Panc1 (cell line): Measurements from ENCODE around the gene VWF. TPM values are rescaled to one million over a fixed set of nuclear protein-coding genes. Genes with fewer than 3 reads are reported as not detected.

Source experiments
- ATAC-seq: fragments of 200-7000 bp; cut with Tn5 transposase; 2 replicates; pipeline ENCODE4 v1.9.1; 2020; ENCODE audit warnings: mild to moderate bottlenecking, moderate library complexity
- BruUV-seq: library from RNA; stranded (reverse); fragments of 400-500 nt; replicated peaks from 2 replicates; lab custom pipeline; 2021; lab: Mats Ljungman, UMichigan
- CTCF ChIA-PET: fragments of 300-600 bp; sonication (Branson Sonifier 250); formaldehyde crosslinking; loops from one replicate; lab custom pipeline; 2022; ENCODE audit warnings: antibody characterized with exemption; lab: Charles Lee
- POLR2A ChIA-PET: fragments of 300-600 bp; sonication (Branson Sonifier 250); formaldehyde crosslinking; loops from one replicate; lab custom pipeline; 2022; ENCODE audit warnings: antibody characterized with exemption; lab: Charles Lee
- DNase-seq: peaks from one replicate; pipeline ENCODE4 v3.0.0-alpha.2; 2010; ENCODE audit warnings: low read depth, low spot score
- H3K27ac ChIP-seq: 2 replicates; pipeline ENCODE4 v1.5.1; 2011; ENCODE audit warnings: mild to moderate bottlenecking, low read length, inconsistent platforms
- H3K27me3 ChIP-seq: fragments of 200-500 bp; sonication (Bioruptor generic); 2 replicates; pipeline ENCODE4 v1.6.0; 2014; ENCODE audit warnings: low read length, inconsistent platforms; ENCODE audit not compliant: control insufficient read depth, insufficient read depth
- H3K36me3 ChIP-seq: fragments of 200-500 bp; sonication (Bioruptor generic); 2 replicates; pipeline ENCODE4 v1.5.1; 2014; ENCODE audit warnings: inconsistent platforms, mild to moderate bottlenecking, low read length, moderate library complexity; ENCODE audit not compliant: control insufficient read depth, insufficient read depth
- H3K4me1 ChIP-seq: 2 replicates; pipeline ENCODE4 v1.5.1; 2011; ENCODE audit warnings: inconsistent platforms, mild to moderate bottlenecking, low read length, moderate library complexity; ENCODE audit not compliant: control insufficient read depth, insufficient read depth
- H3K4me3 ChIP-seq, 2 experiments: 2 replicates each; pipeline ENCODE4 v1.5.1; 2011 to 2012; ENCODE audit warnings: low read depth in 2 of 2, low read length in 2 of 2, mild to moderate bottlenecking in 2 of 2, inconsistent platforms in 1 of 2, moderate library complexity in 1 of 2
- H3K9me3 ChIP-seq: fragments of 200-500 bp; sonication (Bioruptor generic); 2 replicates; pipeline ENCODE4 v1.5.1; 2014; ENCODE audit warnings: low read depth, mild to moderate bottlenecking, inconsistent platforms, low read length, moderate library complexity; ENCODE audit not compliant: control insufficient read depth, insufficient read depth
- CTCF ChIP-seq: fragments of 450-650 bp; IDR thresholded peaks from 2 replicates; pipeline ENCODE4 v1.5.1; 2017; ENCODE audit warnings: mild to moderate bottlenecking
- POLR2AphosphoS5 ChIP-seq: IDR thresholded peaks from 2 replicates; pipeline ENCODE4 v1.6.1; 2012; ENCODE audit warnings: mild to moderate bottlenecking, low read depth, low read length, moderate library complexity
- REST ChIP-seq, 2 experiments: IDR thresholded peaks; 2 replicates each; pipeline ENCODE4 v1.6.1; 2011 to 2012; ENCODE audit warnings: low read depth in 2 of 2, control low read depth in 1 of 2, low read length in 1 of 2, mild to moderate bottlenecking in 1 of 2, moderate library complexity in 1 of 2; ENCODE audit not compliant: insufficient read depth in 1 of 2
- SIN3A ChIP-seq: IDR thresholded peaks from 2 replicates; pipeline ENCODE4 v1.6.1; 2012; ENCODE audit warnings: low read depth, mild to moderate bottlenecking, low read length, moderate library complexity, borderline replicate concordance; ENCODE audit not compliant: insufficient read depth
- TCF7L2 ChIP-seq: IDR thresholded peaks from 2 replicates; pipeline ENCODE4 v1.6.1; 2011; ENCODE audit warnings: mild to moderate bottlenecking, low read depth, low read length, inconsistent platforms
- in situ Hi-C: cut with HindIII; loops from 2 replicates; pipeline ENCODE4 v1.10.0; 2016; ENCODE audit warnings: low sequenced_read_pairs, low pct_unique_long_range_greater_than_20kb
- intact Hi-C: fragments of 100-400 bp; cut with micrococcal nuclease; formaldehyde crosslinking; loops from one replicate; pipeline ENCODE4 v1.10.0; 2022; ENCODE audit not compliant: unreplicated experiment
- total RNA-seq: library from RNA; stranded (reverse); gene quantifications from one replicate; pipeline ENCODE4 v1.2.1, GENCODE V29; 2021; ENCODE audit not compliant: unreplicated experiment

The VWF gene
- total RNA-seq, 1 experiment from 2014 or later = 0.31 TPM

GRCh38 chr12:6172086-6172485 lies 47.6 kb upstream of the VWF start:
- H3K4me1 ChIP-seq = peaks cover 6% of the 10 kb centered on the region
- TF ChIP-seq POLR2AphosphoS5 = no peak
- no peak for TF ChIP-seq TCF7L2
- no peak for TF ChIP-seq REST (IDR thresholded peaks at IDR 0.05; ENCODE audit: insufficient read depth in 1 of 2, low read depth in 2 of 2, low read length in 1 of 2)
- TF ChIP-seq SIN3A = no peak
- no peak for TF ChIP-seq CTCF
- H3K36me3 ChIP-seq = no peaks in the 10 kb centered on the region
- no peaks in the 10 kb centered on the region for H3K9me3 ChIP-seq
- DNase-seq (no peak), ATAC-seq (no peak)
- ChIA-PET POLR2A (no interaction called here), CTCF (no interaction called here)
- BruUV-seq = no TSS peak
- no peak overlapping the region for H3K27ac ChIP-seq
- H3K27me3 ChIP-seq = no peaks in the 10 kb centered on the region
- in situ Hi-C loops = no loop called here
- no peak overlapping the region for H3K4me3 ChIP-seq
- intact Hi-C loops = no loop called here

- peaks cover 6% of the 10 kb centered on the region for H3K4me1 ChIP-seq
- H3K9me3 ChIP-seq = no peaks in the 10 kb centered on the region
- H3K4me3 ChIP-seq = no peak overlapping the region
- H3K27me3 ChIP-seq = no peaks in the 10 kb centered on the region
- ChIA-PET POLR2A (no interaction called here), CTCF (no interaction called here)
- no peaks in the 10 kb centered on the region for H3K36me3 ChIP-seq
- no TSS peak for BruUV-seq
- DNase-seq (no peak), ATAC-seq (no peak)
- H3K27ac ChIP-seq = no peak overlapping the region
- TF ChIP-seq TCF7L2 = no peak
- TF ChIP-seq POLR2AphosphoS5 = no peak
- TF ChIP-seq SIN3A = no peak
- no peak for TF ChIP-seq REST (IDR thresholded peaks at IDR 0.05; ENCODE audit: insufficient read depth in 1 of 2, low read depth in 2 of 2, low read length in 1 of 2)
- no peak for TF ChIP-seq CTCF
- in situ Hi-C loops = no loop called here
- intact Hi-C loops = no loop called here
Measured at GRCh38 chr12:6171409-6172015, 47.0 kb upstream of the VWF start.
